OCI-LY3 (cell line): ENCODE data around the gene FSTL4.

Experiments used
- H2AFZ ChIP-seq: fragments of 200-600, 300-600 bp; shearing (Covaris generic); 2 replicates; pipeline ENCODE4 v1.6.0; 2014; ENCODE audit warnings: antibody characterized with exemption, low read depth, low read length
- H3K27ac ChIP-seq: fragments of 200-600, 300-600 bp; sonication (generic); 2 replicates; pipeline ENCODE4 v1.5.1; 2014; ENCODE audit warnings: mild to moderate bottlenecking, low read length, moderate library complexity, mixed read lengths
- H3K27me3 ChIP-seq: fragments of 200-600, 300-600 bp; sonication (generic); 2 replicates; pipeline ENCODE4 v1.6.1; 2014; ENCODE audit warnings: low read depth, low read length, mixed read lengths
- H3K36me3 ChIP-seq: fragments of 200-600, 300-600 bp; sonication (generic); replicated peaks from 2 replicates; pipeline ENCODE3; 2014; ENCODE audit warnings: low read depth, low read length, mixed read lengths
- H3K4me1 ChIP-seq: fragments of 300-600, 200-600 bp; sonication (generic); 2 replicates; pipeline ENCODE4 v1.6.1; 2014; ENCODE audit warnings: low read length, mixed read lengths
- H3K4me2 ChIP-seq: fragments of 200-600, 300-600 bp; sonication (generic); 2 replicates; pipeline ENCODE4 v1.6.1; 2014; ENCODE audit warnings: low read length, mixed read lengths
- H3K4me3 ChIP-seq: fragments of 300-600, 200-600 bp; sonication (generic); 2 replicates; pipeline ENCODE4 v1.5.1; 2014; ENCODE audit warnings: antibody characterized with exemption, mild to moderate bottlenecking, low read length, moderate library complexity
- H3K79me2 ChIP-seq: fragments of 300-600, 200-600 bp; shearing (Covaris generic); 2 replicates; pipeline ENCODE4 v1.6.1; 2014; ENCODE audit warnings: mild to moderate bottlenecking, low read length, mixed read lengths
- H3K9ac ChIP-seq: fragments of 300-600, 200-600 bp; shearing (Covaris generic); 2 replicates; pipeline ENCODE4 v1.6.0; 2014; ENCODE audit warnings: mild to moderate bottlenecking, low read length, moderate library complexity
- H3K9me3 ChIP-seq: fragments of 200-600, 300-600 bp; shearing (Covaris generic); 2 replicates; pipeline ENCODE4 v1.6.1; 2014; ENCODE audit warnings: low read length, mixed read lengths; ENCODE audit not compliant: insufficient read depth
- H4K20me1 ChIP-seq: fragments of 200-600, 300-600 bp; sonication (generic); 2 replicates; pipeline ENCODE4 v1.6.1; 2016; ENCODE audit warnings: low read length, mixed read lengths; ENCODE audit not compliant: insufficient read depth
- EZH2phosphoT487 ChIP-seq: fragments of 200-600 bp; shearing (Covaris generic); IDR thresholded peaks from 2 replicates; pipeline ENCODE4 v1.6.1; 2018; ENCODE audit warnings: antibody characterized with exemption, mixed run types, low read depth
- TF ChIP-seq, protein P1 (sequence below): fragments of 200-600, 300-600 bp; sonication (generic); IDR thresholded peaks from 2 replicates; pipeline ENCODE4 v1.5.1; 2014; ENCODE audit warnings: antibody characterized with exemption, low read length, low read depth

The FSTL4 gene

DNA sequence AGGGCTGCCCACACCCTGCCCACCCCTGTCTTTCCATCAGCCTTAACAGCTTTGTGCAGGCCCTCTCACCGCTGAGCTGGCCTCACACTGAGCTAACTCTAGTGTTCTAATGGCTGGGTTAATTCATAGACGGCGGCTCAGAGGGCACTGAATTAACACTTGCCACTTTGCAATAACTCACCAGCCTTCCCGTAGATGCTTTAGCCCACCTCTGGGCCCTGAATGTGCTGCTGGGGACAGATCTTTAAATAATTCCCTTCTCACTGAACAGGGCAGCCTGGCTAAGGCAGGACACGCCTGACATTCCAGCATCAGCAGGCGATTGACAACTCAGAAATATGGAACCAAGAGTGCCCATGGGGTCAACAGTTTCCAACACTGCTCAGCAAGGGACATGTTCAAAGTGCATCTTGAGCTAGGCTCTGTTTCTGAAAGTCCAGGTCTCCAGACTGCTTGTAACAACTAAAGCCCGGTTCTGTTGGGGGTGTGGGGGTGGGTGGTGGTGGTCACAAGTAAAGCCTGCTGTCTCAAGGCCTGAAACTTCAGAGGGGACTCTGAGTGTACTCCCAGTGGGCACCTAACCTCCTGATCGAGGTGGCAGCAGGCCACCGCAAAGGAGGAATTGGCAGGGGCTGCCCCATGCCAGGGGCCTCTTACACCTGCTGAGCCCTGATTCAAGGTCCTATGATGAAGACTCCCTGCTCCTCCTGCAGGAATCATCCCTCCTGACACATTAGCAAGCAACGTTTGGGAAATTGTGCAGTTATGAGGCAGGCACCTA, 248.3 kb downstream of the FSTL4 start:
- H2AFZ ChIP-seq: no peak overlapping the region
- H3K9me3 ChIP-seq: no peaks in the 10 kb centered on the region
- H3K27me3 ChIP-seq: no peaks in the 10 kb centered on the region
- H3K4me1 ChIP-seq: no peaks in the 10 kb centered on the region
- TF ChIP-seq, protein P1, sequence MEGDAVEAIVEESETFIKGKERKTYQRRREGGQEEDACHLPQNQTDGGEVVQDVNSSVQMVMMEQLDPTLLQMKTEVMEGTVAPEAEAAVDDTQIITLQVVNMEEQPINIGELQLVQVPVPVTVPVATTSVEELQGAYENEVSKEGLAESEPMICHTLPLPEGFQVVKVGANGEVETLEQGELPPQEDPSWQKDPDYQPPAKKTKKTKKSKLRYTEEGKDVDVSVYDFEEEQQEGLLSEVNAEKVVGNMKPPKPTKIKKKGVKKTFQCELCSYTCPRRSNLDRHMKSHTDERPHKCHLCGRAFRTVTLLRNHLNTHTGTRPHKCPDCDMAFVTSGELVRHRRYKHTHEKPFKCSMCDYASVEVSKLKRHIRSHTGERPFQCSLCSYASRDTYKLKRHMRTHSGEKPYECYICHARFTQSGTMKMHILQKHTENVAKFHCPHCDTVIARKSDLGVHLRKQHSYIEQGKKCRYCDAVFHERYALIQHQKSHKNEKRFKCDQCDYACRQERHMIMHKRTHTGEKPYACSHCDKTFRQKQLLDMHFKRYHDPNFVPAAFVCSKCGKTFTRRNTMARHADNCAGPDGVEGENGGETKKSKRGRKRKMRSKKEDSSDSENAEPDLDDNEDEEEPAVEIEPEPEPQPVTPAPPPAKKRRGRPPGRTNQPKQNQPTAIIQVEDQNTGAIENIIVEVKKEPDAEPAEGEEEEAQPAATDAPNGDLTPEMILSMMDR: no peak
- TF ChIP-seq EZH2phosphoT487: no peak
- no peak overlapping the region for H3K27ac ChIP-seq
- H3K4me3 ChIP-seq: no peak overlapping the region
- H3K9ac ChIP-seq: no peak overlapping the region
- no peaks in the 10 kb centered on the region for H3K79me2 ChIP-seq
- H3K4me2 ChIP-seq: no peak overlapping the region
- no peaks in the 10 kb centered on the region for H3K36me3 ChIP-seq
- no peaks in the 10 kb centered on the region for H4K20me1 ChIP-seq

DNA sequence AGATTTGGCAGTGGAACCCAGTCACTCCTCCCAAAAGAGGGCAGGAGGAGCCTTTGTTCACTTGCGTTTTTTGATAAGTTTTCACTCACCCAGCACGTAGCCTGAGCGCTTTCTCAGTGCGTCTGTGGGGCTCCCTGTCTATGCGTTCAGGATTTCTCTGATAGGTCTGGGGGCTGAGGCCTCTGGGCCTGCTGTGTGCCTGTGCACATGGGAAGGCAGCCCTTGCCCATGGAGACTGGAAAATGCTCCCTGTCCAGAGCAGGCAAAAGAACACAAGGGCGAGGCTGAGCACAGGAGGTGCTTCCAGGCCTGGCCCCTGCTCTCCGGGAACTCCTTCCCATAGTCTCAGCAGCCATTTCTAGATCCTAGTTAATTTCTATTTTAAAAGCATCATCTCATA, 249.9 kb downstream of the FSTL4 start:
- Histone ChIP-seq H4K20me1 (no peaks in the 10 kb centered on the region), H3K4me2 (no peak overlapping the region), H3K27me3 (no peaks in the 10 kb centered on the region), H3K27ac (no peak overlapping the region), H3K9ac (no peak overlapping the region), H3K9me3 (no peaks in the 10 kb centered on the region), H3K4me1 (no peaks in the 10 kb centered on the region), H3K4me3 (no peak overlapping the region), H3K36me3 (no peaks in the 10 kb centered on the region), H2AFZ (no peak overlapping the region), H3K79me2 (no peaks in the 10 kb centered on the region)
- TF ChIP-seq, protein P1: no peak
- no peak for TF ChIP-seq EZH2phosphoT487

DNA sequence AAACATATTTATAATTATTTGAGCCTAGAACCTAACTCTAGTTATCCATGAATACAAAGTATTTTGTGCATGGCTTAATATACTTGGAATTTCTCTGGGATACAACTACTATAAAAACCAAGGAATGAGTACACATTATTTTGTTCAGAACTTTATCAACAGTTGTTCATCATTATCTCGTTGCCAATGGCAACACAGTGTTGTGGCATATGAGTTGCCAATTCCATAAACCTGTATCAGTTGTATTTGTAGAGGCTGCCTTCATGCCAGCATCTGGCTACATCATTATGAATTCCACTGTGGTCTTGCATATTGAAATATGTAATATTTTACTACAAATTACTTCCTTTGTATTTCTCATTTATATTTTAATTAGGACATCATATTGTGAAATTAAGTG, 250.4 kb downstream of the FSTL4 start:
- no peaks in the 10 kb centered on the region for H3K79me2 ChIP-seq
- H3K36me3 ChIP-seq: no peaks in the 10 kb centered on the region
- no peak overlapping the region for H3K4me3 ChIP-seq
- no peaks in the 10 kb centered on the region for H3K9me3 ChIP-seq
- H3K4me1 ChIP-seq: no peaks in the 10 kb centered on the region
- H3K27me3 ChIP-seq: no peaks in the 10 kb centered on the region
- H3K4me2 ChIP-seq: no peak overlapping the region
- H2AFZ ChIP-seq: no peak overlapping the region
- no peak for TF ChIP-seq EZH2phosphoT487
- TF ChIP-seq, protein P1: no peak
- H3K9ac ChIP-seq: no peak overlapping the region
- H4K20me1 ChIP-seq: no peaks in the 10 kb centered on the region
- no peak overlapping the region for H3K27ac ChIP-seq

DNA sequence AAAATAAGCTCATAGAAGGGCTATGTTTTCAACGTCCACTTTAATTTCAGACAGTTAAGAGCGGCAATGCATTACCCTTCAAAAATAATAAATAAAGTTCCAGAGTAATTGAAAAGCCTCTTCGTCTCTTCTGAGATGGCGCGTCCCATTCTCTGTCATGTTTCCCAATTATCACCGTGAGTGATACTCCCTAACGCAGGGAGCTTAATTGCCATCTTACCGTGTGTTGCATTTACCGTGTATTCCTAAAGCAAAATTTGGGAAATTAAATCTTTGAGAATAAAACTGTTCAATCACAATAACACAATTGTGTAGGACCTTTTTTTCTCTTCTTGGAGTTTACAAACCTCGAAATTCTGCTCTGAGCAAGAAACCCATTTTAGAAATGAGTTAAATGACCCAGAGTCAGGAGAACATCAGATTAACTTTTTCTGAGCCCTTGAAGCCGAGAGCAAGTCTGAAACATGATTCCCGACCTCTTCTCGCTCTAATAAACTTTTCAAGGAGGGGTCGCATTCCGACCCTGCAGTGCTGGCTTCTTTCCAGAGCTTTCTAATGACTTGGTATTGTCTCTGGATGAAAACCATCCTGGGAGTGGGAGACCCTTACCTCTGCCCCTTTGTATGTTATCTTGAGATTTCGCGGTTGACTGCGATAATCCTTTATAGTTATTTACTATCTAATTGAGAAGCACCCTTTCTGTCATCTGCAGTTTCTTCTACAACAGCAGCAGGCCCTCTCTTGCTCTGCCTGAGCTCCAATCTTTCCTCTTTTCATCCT, 251.5 kb downstream of the FSTL4 start:
- Histone ChIP-seq H4K20me1 (no peaks in the 10 kb centered on the region), H3K36me3 (no peaks in the 10 kb centered on the region), H3K4me3 (no peak overlapping the region), H3K27ac (no peak overlapping the region), H3K4me1 (no peaks in the 10 kb centered on the region), H2AFZ (no peak overlapping the region), H3K9ac (no peak overlapping the region), H3K9me3 (no peaks in the 10 kb centered on the region), H3K27me3 (no peaks in the 10 kb centered on the region), H3K79me2 (no peaks in the 10 kb centered on the region), H3K4me2 (no peak overlapping the region)
- TF ChIP-seq, protein P1: no peak
